Measurements from ENCODE around the gene FAM83B.

FAM83B gene

DNA sequence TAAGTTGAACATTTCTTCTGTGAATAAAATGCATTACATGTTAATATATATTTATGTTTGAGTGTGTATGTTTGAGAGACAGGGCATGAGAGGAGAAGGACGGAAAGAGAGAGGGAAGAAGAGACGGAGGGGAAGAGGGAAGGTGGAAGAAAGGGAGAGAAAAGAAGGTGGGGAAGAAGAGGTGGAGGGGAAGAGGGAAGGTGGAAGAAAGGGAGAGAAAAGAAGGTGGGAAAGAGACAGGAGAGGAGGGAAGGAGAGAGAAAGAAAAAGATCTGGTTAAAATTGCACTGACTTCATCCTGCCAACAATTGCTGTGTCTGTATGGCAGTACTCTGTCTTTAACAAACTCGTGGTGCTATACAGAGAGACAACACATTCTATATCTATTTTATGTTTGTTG is 29.0 kb downstream of the FAM83B start:
- TF ChIP-seq, protein P1, sequence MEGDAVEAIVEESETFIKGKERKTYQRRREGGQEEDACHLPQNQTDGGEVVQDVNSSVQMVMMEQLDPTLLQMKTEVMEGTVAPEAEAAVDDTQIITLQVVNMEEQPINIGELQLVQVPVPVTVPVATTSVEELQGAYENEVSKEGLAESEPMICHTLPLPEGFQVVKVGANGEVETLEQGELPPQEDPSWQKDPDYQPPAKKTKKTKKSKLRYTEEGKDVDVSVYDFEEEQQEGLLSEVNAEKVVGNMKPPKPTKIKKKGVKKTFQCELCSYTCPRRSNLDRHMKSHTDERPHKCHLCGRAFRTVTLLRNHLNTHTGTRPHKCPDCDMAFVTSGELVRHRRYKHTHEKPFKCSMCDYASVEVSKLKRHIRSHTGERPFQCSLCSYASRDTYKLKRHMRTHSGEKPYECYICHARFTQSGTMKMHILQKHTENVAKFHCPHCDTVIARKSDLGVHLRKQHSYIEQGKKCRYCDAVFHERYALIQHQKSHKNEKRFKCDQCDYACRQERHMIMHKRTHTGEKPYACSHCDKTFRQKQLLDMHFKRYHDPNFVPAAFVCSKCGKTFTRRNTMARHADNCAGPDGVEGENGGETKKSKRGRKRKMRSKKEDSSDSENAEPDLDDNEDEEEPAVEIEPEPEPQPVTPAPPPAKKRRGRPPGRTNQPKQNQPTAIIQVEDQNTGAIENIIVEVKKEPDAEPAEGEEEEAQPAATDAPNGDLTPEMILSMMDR (IDR thresholded peaks at IDR 0.05; ENCODE audit: insufficient read depth, low read depth, low read length, missing control alignments), result no peak
- no peak for DNase-seq (ENCODE audit: low read depth)

DNA sequence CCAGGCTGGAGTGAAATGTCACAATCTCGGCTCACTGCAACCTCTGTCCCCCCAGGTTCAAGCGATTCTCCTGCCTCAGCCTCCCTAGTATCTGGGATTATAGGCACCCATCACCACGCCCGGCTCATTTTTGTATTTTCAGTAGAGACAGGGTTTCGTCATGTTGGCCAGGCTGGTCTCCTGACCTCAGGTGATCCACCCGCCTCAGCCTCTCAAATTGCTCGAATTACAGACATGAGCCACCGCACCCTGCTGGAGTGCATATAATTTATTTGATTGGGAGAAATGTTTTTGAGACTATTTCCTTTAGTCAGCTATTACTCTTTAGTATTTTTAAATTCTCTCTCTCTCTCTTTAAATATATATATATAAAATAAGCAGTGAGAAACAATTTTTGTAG is 29.8 kb downstream of the FAM83B start:
- H3K4me3 ChIP-seq (ENCODE audit: low read depth, low read length), result no peak overlapping the region
- TF ChIP-seq, protein P1 (IDR thresholded peaks at IDR 0.05; ENCODE audit: insufficient read depth, low read depth, low read length, missing control alignments), result no peak
- no peak for DNase-seq (ENCODE audit: low read depth)

More for the DNA sequence above, 29.0 kb downstream of the FAM83B start:
- no peak overlapping the region for H3K4me3 ChIP-seq (ENCODE audit: low read depth, low read length)

DNA sequence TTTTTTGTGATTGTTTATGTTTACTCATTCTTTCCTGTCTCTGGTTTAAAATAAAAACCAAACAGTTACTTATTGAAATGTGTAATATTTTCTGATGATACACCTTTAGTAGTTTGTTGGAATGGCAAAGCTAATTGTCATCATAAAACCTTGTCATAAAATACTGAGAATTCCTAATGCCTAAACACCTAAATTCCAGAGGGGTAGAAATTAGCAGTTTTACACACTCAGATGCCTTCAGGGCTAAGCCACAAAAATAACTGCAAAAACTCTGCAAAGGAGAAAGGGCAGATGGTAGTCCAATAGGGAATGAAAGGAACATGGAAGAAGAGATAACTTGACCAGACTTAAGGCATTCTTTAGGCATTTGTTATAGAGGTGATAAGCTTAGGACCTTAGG is 30.3 kb downstream of the FAM83B start:
- TF ChIP-seq, protein P1 (IDR thresholded peaks at IDR 0.05; ENCODE audit: insufficient read depth, low read depth, low read length, missing control alignments), result no peak
- no peak for DNase-seq (ENCODE audit: low read depth)

DNA sequence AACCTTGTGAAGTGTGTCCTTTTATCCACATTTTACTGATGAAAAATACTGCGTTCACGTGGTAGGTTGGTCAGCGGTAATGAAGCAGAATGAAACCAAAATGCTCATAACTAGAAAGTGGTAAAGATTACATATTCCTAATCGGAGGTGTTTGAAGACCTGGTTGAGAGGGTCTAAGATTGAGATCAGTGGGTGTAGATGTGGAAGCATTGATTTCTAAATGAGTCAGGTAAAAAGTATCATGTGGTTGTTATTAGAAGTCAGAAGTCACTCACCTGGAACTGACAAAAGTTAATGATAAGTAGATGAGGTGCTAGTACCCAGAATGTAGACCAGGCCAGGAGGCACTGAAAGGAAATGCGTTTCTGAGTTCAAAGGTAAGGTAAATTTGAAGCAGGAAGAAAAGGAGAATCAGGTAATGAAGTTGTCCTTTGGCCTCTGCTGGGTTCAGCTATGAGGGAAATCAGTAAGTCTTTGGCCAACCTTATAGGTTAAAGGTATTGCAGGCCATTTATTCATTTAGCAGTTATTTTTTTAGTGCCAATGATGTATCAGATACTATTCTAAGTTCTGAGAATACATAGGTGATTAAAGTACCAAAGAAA is 31.2 kb downstream of the FAM83B start:
- no peak overlapping the region for H3K4me3 ChIP-seq (ENCODE audit: low read depth, low read length)
- TF ChIP-seq, protein P1 (IDR thresholded peaks at IDR 0.05; ENCODE audit: insufficient read depth, low read depth, low read length, missing control alignments), result no peak
- DNase-seq (ENCODE audit: low read depth), result peak; percentile 32

More for the DNA sequence above, 30.3 kb downstream of the FAM83B start:
- H3K4me3 ChIP-seq (ENCODE audit: low read depth, low read length), result no peak overlapping the region

DNA sequence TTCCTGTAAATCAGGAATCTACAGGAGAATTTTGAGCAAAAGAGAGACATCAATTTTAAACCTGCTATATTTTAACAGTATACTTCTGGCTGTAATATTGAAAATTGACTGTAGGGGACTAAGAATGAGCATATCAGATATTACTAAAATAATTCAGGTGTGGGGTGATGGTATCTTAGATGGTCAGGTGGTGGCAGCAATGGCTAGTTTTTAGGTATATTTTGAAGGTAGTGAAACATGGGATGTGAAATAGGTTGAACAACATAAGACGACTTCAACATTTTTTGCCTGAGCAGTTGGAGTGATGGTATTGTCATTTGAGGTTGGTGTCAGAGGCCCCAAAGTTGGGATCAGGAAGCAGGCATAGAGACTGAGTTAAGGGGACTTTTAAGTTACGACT is 32.1 kb downstream of the FAM83B start:
- DNase-seq (ENCODE audit: low read depth), result no peak
- no peak overlapping the region for H3K4me3 ChIP-seq (ENCODE audit: low read depth, low read length)
- TF ChIP-seq, protein P1 (IDR thresholded peaks at IDR 0.05; ENCODE audit: insufficient read depth, low read depth, low read length, missing control alignments), result no peak

DNA sequence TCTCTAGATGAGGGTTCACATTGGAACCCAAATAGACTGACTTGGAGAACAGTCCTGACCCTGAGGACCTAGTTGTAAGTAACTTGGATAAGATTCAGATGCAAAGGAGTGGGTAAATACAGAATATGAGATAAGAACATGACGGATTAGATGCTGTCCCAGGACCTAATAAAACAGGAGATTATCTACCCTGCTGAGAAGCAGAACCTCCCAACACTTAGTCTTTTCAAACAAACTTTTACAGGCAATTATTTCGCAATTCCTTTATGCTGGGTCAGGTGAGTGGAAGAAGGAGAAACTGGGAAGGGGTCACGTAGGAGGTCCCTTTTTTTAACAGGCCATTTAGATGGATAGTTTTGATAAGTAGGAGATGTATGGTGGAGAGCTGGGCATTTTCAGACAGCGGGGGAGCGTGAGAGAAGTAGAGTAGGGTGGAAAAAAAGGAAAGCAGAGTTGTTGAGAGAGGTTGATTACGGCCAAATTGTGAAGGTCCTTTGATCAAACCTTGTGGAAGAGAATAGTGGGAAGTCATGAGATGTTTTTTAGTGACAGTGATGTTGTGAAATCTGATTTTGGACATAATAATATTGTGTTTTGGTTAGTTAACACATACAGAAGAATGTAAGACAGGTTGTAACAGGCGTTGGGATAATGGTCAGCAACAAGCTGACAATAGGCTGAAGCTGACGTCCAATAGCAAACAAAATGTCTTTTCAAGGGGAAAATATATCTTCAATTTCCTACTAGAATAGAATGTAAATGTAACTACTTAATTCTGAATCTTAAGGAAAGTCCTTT is 32.8 kb downstream of the FAM83B start:
- TF ChIP-seq, protein P1 (IDR thresholded peaks at IDR 0.05; ENCODE audit: insufficient read depth, low read depth, low read length, missing control alignments), result no peak

More for the DNA sequence above, 32.8 kb downstream of the FAM83B start:
- no peak for DNase-seq (ENCODE audit: low read depth)
- no peak overlapping the region for H3K4me3 ChIP-seq (ENCODE audit: low read depth, low read length)
